Effector memory CD8-positive, alpha-beta T cell (primary cell): ENCODE data around the gene GRIK2.

ENCODE experiments used
- ATAC-seq: fragments of 150-1000 bp; cut with Tn5 transposase; replicated peaks from 2 replicates; pipeline ENCODE4 v1.10.0; 2021; ENCODE audit warnings: mild to moderate bottlenecking, moderate library complexity
- DNase-seq, 3 experiments: peaks; one replicate each; pipeline ENCODE4 v3.0.0; 2021
- H3K27ac Mint-ChIP-seq, 2 donors: one replicate each; pipeline ENCODE4 v1.8.0; 2022; ENCODE audit warnings: mild to moderate bottlenecking in 2 of 2, mixed read lengths in 2 of 2, moderate library complexity in 2 of 2
- H3K27me3 Mint-ChIP-seq, 2 donors: one replicate each; pipeline ENCODE4 v1.8.0; 2022; ENCODE audit warnings: mixed read lengths in 2 of 2
- H3K36me3 Mint-ChIP-seq: one replicate; pipeline ENCODE4 v1.8.0; 2022; ENCODE audit warnings: mild to moderate bottlenecking, moderate library complexity, mixed read lengths; ENCODE audit not compliant: insufficient read depth
- H3K4me1 Mint-ChIP-seq, 2 donors: one replicate each; pipeline ENCODE4 v1.8.0; 2022; ENCODE audit warnings: low read depth in 2 of 2, mixed read lengths in 2 of 2
- H3K4me3 Mint-ChIP-seq, 2 donors: one replicate each; pipeline ENCODE4 v1.8.0; 2022; ENCODE audit warnings: mild to moderate bottlenecking in 2 of 2, mixed read lengths in 2 of 2, moderate library complexity in 2 of 2
- H3K9me3 Mint-ChIP-seq, 2 donors: one replicate each; pipeline ENCODE4 v1.8.0; 2022; ENCODE audit warnings: mixed read lengths in 2 of 2

GRIK2 gene

DNA sequence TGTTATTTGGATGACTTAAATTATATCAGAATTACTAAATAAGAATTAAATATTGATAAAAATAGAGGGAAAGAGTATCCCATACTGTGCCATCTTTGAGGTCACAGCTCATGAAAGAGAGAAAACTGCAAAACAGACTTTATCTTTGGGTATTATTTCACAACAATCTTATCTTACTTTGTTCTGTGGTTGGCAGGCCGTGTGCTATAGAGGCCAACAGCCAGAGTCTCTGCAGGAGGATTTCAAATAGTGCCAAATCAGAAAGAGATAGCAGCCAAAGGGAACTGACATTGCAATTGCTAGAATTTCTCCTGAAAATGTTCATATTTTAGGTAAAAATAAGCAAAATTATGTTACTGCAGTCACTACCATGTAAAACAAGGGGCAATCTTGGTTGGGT, 354.2 kb downstream of the GRIK2 start:
- no peak for ATAC-seq
- no peak for DNase-seq
- Mint-ChIP-seq H3K27ac (no peak overlapping the region), H3K9me3 (no peaks in the 10 kb centered on the region), H3K36me3 (no peaks in the 10 kb centered on the region), H3K4me3 (no peak overlapping the region), H3K4me1 (no peaks in the 10 kb centered on the region), H3K27me3 (no peaks in the 10 kb centered on the region)

DNA sequence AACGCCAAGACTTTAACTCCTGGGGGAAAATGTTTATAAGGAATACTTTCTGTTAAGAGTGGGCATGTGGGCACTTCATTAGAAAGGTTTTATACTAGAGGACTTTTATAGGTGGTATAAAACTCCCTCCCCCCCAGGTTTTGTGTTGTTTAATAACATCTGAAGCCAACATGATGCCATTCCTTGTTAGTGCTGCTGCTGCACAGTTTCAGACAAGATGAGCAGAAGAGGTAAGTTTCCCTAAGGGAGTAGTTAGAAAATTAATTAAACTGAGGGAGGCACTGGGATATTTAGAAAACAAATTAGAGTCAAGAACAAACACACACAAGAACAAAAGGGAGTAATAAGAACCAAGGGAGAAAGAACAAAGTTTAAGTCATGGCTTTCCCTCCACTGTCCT, 362.4 kb downstream of the GRIK2 start:
- Mint-ChIP-seq H3K27ac (no peak overlapping the region), H3K27me3 (no peaks in the 10 kb centered on the region), H3K9me3 (no peaks in the 10 kb centered on the region), H3K4me3 (no peak overlapping the region), H3K4me1 (no peaks in the 10 kb centered on the region), H3K36me3 (no peaks in the 10 kb centered on the region)
- no peak for ATAC-seq
- no peak for DNase-seq

DNA sequence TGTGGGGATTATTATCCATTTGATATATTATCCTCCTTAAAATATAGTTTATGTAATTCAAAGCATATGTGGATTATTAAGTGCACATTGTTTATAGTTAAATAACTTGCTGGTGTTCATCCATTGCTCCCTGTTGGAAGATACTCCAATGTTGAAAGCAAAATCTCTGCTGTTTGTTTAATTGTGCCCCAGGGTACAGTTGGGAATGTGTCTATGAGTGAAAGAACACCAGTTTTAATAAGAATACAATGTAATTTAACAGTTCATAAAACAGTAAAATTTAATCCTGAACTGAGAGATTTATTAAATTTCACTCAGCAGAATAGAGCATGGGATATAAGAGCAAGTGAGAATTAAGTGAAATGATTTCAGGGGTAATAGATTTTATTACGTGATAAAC, 364.9 kb downstream of the GRIK2 start:
- no peaks in the 10 kb centered on the region for H3K4me1 Mint-ChIP-seq
- no peak for DNase-seq
- no peaks in the 10 kb centered on the region for H3K9me3 Mint-ChIP-seq
- H3K27me3 Mint-ChIP-seq = no peaks in the 10 kb centered on the region
- no peaks in the 10 kb centered on the region for H3K36me3 Mint-ChIP-seq
- H3K4me3 Mint-ChIP-seq = no peak overlapping the region
- H3K27ac Mint-ChIP-seq = no peak overlapping the region
- ATAC-seq = no peak

DNA sequence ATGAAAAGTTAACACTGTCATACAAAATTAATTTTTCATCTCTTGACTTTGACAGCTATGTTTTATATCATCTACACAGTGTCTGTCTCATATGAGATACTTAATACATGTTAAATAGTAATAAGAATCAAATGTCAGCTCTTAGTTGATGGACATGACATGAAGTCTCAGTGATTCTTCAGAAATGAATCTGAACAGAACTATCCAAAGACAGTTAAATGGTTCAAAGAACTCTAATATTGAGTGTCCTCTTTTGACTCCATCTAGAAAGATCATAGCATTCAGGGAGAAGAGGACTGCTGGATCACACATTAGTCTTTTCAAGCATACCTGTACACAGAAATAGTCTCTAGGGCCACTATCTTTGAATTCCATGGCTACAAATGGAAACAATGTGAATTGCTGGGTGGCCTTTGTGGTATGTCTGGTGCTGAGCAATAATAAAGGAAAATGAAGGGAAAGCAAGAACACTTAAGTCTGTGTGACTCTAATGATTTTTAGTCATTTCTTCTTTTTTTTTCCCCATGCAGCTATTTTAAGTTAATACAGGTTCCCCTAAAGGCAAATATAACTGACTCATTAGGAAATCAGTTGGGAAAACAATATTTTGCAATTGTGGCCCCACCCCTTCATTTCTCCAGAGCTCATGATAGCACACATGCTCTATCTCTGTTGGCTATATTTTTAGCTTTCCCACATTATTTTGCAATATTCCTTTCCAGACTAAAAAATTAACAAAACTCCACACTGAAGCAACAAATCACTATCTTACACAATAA, 367.5 kb downstream of the GRIK2 start:
- no peak for DNase-seq
- ATAC-seq = no peak
- no peaks in the 10 kb centered on the region for H3K36me3 Mint-ChIP-seq
- no peaks in the 10 kb centered on the region for H3K4me1 Mint-ChIP-seq
- no peaks in the 10 kb centered on the region for H3K9me3 Mint-ChIP-seq
- no peak overlapping the region for H3K27ac Mint-ChIP-seq
- H3K27me3 Mint-ChIP-seq = no peaks in the 10 kb centered on the region
- no peak overlapping the region for H3K4me3 Mint-ChIP-seq

DNA sequence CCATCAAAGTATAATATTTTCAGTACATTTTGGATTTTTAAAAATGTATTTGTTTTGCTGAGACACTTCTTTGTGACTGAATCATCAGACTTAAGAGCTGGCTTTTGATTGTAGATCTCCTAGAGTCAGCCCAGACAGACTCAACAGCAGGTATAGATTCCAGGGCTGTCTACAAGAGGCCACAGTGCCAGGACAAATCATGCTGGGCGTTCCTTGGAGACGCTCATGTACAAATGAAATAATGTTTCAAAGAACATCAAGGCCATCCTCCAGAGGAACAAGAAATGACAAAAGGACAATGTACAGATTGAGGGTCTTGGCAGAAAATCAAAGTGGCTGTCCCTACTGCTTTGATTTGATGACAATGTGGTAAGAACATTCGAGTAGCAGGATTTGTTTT, 369.3 kb downstream of the GRIK2 start:
- DNase-seq (no peak), ATAC-seq (no peak)
- Mint-ChIP-seq H3K27ac (no peak overlapping the region), H3K4me3 (no peak overlapping the region), H3K9me3 (no peaks in the 10 kb centered on the region), H3K27me3 (no peaks in the 10 kb centered on the region), H3K4me1 (no peaks in the 10 kb centered on the region), H3K36me3 (no peaks in the 10 kb centered on the region)

DNA sequence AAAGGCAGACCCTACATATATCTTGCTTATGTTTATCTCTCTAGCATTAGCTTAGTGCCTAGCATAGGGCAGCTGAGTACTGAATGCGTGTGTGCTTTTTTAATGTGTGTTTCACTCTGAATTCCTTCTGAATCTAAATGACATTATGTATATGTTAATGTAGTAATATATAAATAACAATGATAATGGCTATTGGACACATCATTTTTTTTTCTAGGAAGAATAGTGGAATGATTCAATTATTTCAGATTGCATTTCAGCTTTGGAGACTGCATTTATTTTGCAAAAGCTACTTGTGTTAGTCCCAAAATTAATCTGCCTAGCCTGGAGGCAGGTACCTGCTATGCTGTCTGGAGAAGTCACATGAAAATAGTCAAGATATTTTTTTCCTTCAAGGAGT, 371.8 kb downstream of the GRIK2 start:
- no peaks in the 10 kb centered on the region for H3K27me3 Mint-ChIP-seq
- no peak overlapping the region for H3K4me3 Mint-ChIP-seq

DNA sequence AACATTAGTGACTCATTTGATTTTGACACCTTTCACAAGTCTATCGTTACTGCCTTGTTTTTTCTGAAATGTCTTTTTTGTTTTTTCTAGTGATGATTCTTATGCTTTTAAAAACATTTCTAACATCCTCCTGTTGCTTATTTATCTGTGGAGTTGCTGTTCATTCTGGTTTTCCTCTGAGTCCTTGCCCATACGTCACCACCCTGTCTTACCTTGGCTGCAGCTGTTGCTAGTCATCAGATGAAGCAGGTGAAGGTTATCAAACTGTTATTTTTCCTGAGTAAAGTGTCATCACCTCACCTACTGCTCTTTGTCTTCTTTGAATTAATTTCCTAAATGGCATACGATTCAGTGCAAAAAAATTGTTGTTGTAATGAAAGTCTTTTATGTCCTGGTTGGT, 376.6 kb downstream of the GRIK2 start:
- no peaks in the 10 kb centered on the region for H3K4me1 Mint-ChIP-seq
- peaks cover 0 to 12% of the 10 kb centered on the region in 2 donors for H3K9me3 Mint-ChIP-seq
- no peak for DNase-seq
- no peak overlapping the region for H3K27ac Mint-ChIP-seq
- H3K27me3 Mint-ChIP-seq = no peaks in the 10 kb centered on the region
- ATAC-seq = no peak
- no peak overlapping the region for H3K4me3 Mint-ChIP-seq
- H3K36me3 Mint-ChIP-seq = no peaks in the 10 kb centered on the region

More for the DNA sequence above, 371.8 kb downstream of the GRIK2 start:
- H3K9me3 Mint-ChIP-seq = no peaks in the 10 kb centered on the region
- no peak for ATAC-seq
- no peak for DNase-seq
- no peaks in the 10 kb centered on the region for H3K36me3 Mint-ChIP-seq
- H3K4me1 Mint-ChIP-seq = no peaks in the 10 kb centered on the region
- H3K27ac Mint-ChIP-seq = no peak overlapping the region

DNA sequence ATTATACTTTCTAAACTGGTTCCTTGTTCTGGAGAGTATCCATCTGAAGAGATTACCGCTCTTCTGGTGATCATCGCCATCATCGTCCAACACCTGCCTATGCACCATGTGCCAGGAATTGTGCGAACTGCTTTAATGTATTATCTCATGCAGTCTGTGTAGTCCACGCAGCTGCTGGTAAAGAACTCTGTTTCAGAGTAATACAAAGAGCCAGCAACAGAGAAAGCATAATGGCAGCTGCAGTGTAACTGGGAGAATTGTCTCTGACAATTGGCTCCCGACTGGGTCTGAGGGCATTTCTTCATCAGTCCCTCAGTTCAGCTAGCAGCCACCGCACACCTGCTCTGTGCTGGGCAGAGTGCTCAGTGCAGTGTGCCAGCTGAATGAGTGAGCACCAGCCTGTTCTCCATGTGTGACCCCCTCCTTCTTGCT, 383.4 kb downstream of the GRIK2 start:
- Mint-ChIP-seq H3K9me3 (peaks cover 0 to 10% of the 10 kb centered on the region in 2 donors), H3K4me3 (no peak overlapping the region), H3K27me3 (no peaks in the 10 kb centered on the region), H3K4me1 (no peaks in the 10 kb centered on the region), H3K36me3 (no peaks in the 10 kb centered on the region), H3K27ac (no peak overlapping the region)
- DNase-seq = no peak
- no peak for ATAC-seq

DNA sequence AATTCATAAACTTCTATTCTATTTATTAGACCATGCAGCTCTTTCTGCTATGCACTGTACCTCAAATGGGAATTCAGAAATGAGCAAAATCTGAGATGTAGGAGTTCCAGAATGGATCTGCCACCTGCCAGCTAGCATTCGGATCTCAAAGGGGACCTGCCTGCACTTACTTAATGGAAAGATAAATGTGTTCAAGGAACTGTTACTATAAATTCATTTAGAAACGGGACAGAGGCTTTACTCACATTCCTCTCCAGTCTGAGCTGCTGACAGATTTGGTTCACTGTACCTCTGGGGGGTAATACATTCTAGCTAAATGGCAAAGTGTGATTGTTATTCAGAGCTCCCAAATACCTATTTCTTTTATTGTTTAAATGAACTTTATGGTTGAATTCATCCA, 384.1 kb downstream of the GRIK2 start:
- Mint-ChIP-seq H3K4me1 (no peaks in the 10 kb centered on the region), H3K27ac (no peak overlapping the region), H3K36me3 (no peaks in the 10 kb centered on the region), H3K27me3 (no peaks in the 10 kb centered on the region), H3K9me3 (peaks cover 0 to 3% of the 10 kb centered on the region in 2 donors), H3K4me3 (no peak overlapping the region)
- ATAC-seq (no peak), DNase-seq (no peak)

DNA sequence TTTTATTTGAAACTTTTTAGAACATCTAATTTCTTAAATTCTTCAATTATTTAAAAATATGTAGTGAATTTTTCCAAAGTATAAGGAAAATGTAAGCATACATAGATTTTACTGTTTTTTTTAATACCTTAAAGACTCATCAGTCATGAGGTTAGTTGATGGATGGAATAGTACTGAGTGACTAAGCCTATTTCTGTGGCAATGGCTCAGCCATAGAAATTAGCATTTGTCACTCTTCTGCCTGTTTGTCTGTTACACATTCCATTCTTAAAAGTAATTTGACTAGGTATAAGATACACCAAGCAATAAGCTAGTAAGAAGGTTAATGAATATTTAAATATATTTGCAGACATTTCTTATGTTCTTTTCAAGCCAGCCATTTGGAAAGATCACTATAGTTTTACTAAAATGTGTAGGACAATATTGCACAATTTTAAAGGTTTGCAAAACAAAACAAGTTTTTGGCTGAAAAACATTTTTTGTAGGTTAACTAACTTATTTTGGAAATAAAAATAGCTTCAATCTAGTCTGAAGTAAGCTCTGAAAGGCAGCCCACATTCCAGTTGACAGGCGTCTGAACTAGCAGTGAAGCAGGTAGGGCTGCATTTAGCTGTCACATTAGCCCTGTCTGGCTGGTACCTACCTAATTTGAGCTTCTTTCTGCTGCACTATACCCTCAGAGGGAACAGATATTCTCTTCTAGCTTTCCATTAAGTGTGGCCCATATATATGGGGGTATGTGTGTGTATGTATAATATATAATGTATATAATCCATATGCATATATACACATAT, 385.7 kb downstream of the GRIK2 start:
- ATAC-seq (no peak), DNase-seq (no peak)
- Mint-ChIP-seq H3K4me3 (no peak overlapping the region), H3K27ac (no peak overlapping the region), H3K4me1 (no peaks in the 10 kb centered on the region), H3K27me3 (no peaks in the 10 kb centered on the region), H3K36me3 (no peaks in the 10 kb centered on the region), H3K9me3 (peaks cover 2 to 8% of the 10 kb centered on the region in 2 donors)

DNA sequence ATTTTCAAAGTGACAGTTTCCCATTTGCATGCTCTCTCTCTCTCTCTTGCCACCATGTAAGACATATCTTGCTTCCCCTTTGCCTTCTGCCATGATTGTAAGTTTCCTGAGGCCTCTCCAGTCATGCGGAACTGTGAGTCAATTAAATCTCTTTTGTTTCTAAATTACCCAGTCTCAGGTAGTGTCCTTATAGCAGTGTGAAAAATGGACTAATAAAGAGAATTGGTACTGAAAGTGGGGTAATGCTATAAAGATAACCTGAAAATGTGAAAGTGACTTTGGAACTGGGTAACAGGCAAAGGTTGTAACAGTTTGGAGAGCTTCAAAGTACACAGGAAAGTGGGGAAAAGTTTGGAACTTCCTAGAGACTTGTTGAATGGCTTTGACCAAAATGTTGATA, 389.8 kb downstream of the GRIK2 start:
- Mint-ChIP-seq H3K27ac (no peak overlapping the region), H3K4me1 (no peaks in the 10 kb centered on the region), H3K9me3 (peaks cover 2 to 8% of the 10 kb centered on the region in 2 donors), H3K36me3 (peaks cover 3% of the 10 kb centered on the region), H3K27me3 (no peaks in the 10 kb centered on the region), H3K4me3 (no peak overlapping the region)
- ATAC-seq = no peak
- DNase-seq = no peak

DNA sequence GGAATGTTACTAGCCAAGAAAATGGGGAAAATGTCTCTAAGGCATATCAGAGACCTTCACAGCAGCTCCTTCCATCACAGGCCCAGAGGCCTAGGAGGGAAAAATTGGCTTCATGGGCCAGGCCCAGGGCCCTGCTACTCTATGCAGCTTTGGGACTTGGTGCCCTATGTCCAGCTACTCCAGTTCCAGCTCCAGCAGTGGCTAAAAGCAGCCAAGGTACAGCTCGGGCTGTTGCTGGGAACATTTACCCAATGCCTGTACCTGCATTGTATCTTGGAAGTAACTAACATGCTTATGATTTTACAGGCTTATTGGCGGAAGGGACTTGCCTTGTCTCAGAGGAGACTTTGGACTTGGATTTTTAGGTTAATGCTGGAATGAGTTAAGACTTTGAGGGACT, 390.6 kb downstream of the GRIK2 start:
- Mint-ChIP-seq H3K36me3 (peaks cover 3% of the 10 kb centered on the region), H3K4me3 (no peak overlapping the region), H3K27ac (no peak overlapping the region), H3K4me1 (no peaks in the 10 kb centered on the region), H3K9me3 (peaks cover 2 to 8% of the 10 kb centered on the region in 2 donors), H3K27me3 (no peaks in the 10 kb centered on the region)
- no peak for ATAC-seq
- no peak for DNase-seq

DNA sequence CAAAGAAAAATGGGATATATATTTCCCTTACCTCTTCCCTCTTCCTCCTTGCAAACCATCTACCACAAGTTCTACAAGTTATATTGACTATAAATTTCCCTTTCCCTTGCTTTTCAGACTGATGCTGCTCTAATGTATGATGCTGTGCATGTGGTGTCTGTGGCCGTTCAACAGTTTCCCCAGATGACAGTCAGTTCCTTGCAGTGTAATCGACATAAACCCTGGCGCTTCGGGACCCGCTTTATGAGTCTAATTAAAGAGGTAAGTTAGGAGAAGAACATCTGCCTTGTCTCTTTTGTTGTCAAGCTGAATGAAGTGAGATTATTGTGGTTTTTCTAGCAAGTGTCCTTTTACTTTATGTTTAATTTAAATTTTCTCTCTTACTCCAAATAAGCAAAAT, 406.0 kb downstream of the GRIK2 start:
- ATAC-seq = no peak
- Mint-ChIP-seq H3K4me3 (no peak overlapping the region), H3K4me1 (no peaks in the 10 kb centered on the region), H3K27ac (no peak overlapping the region), H3K27me3 (no peaks in the 10 kb centered on the region), H3K9me3 (no peaks in the 10 kb centered on the region), H3K36me3 (no peaks in the 10 kb centered on the region)
- no peak for DNase-seq

DNA sequence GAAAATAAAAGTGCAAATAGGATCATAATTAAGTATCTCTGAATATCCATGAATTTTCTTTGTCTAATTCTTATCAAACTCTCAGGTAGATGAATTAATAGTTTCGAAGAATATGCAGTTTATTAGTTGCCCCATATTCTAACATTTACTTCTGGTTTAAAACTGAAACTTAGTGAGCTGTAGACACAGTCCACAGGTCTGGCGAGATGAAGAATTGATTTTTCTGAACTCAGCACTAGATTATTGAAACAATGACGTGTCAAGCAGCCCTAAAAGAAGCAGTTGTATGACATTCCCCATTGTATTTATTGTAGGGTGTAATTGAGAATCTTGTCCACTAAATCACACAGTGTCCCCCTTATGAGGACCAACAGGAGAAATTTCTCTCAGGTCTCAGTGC, 407.1 kb downstream of the GRIK2 start:
- Mint-ChIP-seq H3K27me3 (no peaks in the 10 kb centered on the region), H3K27ac (no peak overlapping the region), H3K4me1 (no peaks in the 10 kb centered on the region), H3K9me3 (no peaks in the 10 kb centered on the region), H3K36me3 (no peaks in the 10 kb centered on the region), H3K4me3 (no peak overlapping the region)
- DNase-seq (no peak), ATAC-seq (no peak)
